CD4-positive, alpha-beta T cell treated with Interleukin-1 beta for 1 hour (primary cell): ENCODE data around the gene SPSB3.
A peak's percentile ranks its signal among the peaks of the same experiment; 100 is the strongest.

Experiments
- DNase-seq, 2 donors: peaks; one replicate each; pipeline ENCODE4 v3.0.0-alpha.2; 2020 to 2022

SPSB3 gene

DNA sequence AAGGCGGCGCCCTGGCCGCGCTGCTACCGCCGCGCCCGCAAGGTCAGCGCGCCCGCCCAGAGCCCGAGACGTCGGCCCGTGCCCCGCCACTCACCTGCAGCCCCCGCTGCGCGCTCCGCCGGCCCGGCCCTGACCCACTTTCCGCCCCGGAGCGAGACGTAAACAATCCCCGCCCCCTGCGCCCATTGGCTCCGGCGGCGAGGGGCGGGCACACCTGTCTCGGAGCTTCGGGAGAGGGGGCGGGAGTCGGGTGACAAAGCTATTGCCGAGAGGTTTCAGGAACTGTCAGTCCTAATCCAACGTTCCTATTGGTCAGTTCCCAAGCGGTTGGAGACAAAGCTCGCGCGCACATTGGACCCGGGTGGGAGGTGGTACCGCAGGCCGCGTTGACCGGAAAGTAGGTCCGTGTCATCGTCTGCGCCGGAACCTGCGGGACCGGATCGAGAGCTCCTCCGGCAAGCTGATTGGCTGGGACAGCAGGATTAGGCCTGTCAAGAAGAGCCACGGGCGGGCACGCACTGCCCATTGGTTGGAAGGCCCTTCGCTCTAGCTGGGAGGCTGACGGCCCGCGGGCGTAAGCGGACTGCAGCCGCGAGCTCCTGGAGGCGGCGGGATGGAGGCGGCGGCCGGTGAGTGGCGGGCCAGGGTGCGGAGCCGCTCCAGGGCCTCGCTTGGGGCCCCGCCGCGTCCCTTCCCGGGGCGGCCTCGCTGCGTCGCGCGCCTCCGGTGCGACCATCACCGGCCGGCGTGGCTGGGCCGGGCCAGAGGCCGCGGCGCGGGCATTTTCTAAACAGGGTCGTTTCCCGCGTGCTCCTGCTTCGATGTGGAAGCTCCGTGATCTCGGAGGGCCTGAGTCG, at the start of gene SPSB3, which contains the start of gene NUBP2:
Gene SPSB3 (minus strand): TSS at position 164 of the 857 bp plus-strand sequence. CDS start 1,088 bp downstream, outside the sequence.
Gene NUBP2 (plus strand): TSS at position 553 of the 857 bp plus-strand sequence. CDS start 61 bp downstream, at position 614.
- DNase-seq: peak; percentile 99 to 100

DNA sequence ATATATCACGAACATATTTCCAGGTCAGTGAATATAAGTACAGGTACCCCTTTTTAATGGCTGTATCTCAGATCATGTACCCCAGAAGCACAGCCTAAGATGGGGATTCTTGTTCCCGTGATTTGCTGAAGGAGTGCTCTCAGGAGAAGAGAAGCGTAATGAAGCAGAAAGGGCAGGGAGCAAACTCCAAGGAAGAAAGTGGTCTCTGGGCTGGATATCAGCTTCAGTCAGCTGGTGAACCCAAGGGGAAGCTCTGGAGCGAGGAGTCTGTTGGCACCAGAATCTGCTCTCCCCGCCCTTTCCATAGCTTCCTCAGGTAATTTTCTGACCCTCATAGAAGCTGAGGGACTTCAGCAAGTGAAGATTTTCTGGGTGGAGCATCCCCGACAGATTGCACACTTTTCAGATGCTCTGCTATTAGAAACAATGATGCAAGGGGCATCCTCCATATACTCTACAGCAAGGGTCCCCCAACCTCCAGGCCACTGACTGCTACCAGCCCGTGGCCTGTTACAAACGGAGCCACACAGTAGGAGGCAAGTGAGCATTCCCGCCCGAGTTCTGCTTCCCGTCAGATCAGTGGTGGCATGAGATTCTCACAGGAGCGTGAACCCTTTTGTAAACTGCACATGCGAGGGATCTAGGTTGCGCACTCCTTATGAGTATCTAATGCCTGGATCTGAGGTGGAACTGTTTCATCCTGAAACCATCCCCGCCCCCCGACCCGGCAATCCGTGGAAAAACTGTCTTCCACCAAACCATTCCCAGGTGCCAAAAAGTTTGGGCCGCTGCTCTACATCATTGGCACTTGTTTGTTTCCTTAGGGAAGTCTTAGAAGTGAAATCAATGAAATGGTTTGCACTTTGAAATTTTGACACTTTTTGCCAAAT, 49.1 kb upstream of the SPSB3 start:
- no peak for DNase-seq

DNA sequence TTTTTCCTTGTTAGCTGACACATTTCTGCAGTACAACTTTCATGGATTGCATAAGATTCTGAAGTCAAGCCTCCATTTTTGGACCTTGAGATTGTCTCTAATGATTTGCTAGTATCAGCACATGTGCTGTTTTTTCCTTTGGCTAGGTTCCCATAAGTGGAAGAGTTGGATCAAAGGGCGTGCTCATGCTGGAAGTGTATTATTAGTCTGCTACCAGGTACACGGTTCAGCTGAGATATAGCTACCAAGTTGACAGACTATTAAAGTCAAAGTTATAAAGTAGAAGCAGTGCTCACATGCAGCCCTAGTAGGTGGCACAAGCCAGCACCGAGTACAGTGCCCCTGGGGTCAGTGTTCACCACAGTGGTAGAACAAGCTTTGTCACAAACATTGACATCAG, 47.8 kb upstream of the SPSB3 start:
- DNase-seq: no peak

- DNase-seq: no peak
These were observed 46.5 kb upstream of the SPSB3 start for GRCh38 chr16:1828645-1829410.

- peak; percentile 90 to 93 for DNase-seq
These were observed 44.6 kb upstream of the SPSB3 start, which contains the start of the genes FAHD1 and HAGH for GRCh38 chr16:1826691-1827573. Gene FAHD1, plus strand, starts transcription at chr16:1827206. Its CDS starts 33 bp downstream, at chr16:1827239. Gene HAGH, minus strand, starts transcription at chr16:1826825. Its CDS starts 38 bp downstream, at chr16:1826787.

DNA sequence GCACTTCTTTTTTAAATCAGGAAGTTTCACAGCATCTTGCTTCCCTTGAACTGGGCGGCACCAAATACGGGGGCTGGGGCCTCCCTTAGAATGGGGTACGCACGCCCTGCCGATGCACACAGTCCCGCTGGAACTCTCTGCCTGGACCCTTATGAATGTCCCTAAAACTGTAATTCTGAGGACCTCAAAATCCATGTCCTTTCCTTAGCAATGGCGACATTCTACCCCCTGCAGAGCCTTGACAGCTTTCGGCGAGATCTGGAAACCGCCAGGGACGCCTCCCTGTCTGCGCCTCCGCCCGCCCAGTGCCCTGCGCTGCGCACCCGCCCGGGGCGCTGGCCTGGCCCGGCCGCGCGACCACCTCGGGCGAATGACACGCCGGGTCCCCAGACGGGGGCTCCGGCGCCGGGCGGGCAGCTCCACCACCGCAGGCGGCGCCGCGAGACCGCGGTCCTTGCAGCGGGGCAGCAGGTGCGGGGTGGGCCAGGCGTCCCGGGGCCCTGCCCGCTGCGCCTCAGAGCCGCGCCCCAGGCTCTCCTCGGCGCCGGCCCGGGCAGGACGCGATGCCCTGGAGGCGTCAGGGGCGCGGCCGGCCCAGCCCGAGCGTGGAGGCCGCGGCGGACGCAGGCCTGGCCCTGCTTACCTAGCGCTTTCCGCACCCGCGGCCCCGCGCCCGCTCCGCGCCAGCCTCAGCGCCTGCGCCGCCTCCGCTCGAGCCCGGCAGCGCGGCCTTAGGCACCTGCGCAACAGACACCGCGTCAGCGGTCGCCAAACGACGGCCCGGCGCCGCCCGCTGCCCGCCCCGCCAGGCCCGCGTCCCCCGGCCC, 43.7 kb upstream of the SPSB3 start:
- peak; percentile 18 to 76 for DNase-seq

GRCh38 chr16:1825381-1825863, 43.1 kb upstream of the SPSB3 start:
- DNase-seq: no peak

DNA sequence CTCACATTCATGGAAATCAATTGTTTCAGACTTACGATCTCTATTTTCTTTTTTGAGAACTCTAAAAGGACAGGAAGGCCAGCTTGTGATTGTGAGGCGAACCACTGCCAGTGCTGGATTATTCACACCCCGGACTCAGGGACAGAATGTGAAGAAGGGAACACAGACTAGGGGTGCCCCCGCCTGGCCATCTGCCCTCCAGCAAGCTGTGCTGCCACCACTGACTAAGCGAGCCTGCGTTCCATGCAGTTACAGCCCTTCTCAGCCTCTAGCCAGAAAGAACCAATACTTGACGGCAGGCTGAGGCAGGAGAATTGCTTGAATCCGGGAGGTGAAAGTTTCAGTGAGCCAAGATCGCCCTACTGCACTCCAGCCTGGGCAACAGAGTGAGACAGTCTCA, 41.5 kb upstream of the SPSB3 start:
- peak in 1 of 2 donors; percentile 2 for DNase-seq

DNA sequence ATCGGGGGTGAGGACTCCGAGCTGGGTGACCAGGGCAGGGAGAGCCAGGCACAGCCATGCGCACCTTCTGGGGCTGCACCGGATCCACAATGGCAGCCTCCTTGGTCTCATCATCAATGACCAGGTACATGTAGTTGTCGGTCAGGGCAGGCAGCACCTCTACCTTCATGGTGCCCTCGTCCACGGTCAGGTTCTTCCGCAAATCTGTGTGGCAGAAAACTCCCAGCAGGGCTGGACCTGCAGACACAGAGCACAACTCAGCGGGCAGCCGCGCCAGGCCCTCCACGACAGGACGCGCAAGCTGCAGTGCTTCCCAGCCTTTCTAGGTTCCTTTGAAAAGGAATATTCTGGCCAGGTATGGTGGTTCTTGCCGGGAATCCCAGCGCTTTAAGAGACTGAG, 40.4 kb upstream of the SPSB3 start:
- no peak for DNase-seq

- no peak for DNase-seq
These were observed 39.7 kb upstream of the SPSB3 start for GRCh38 chr16:1821861-1822611.

DNA sequence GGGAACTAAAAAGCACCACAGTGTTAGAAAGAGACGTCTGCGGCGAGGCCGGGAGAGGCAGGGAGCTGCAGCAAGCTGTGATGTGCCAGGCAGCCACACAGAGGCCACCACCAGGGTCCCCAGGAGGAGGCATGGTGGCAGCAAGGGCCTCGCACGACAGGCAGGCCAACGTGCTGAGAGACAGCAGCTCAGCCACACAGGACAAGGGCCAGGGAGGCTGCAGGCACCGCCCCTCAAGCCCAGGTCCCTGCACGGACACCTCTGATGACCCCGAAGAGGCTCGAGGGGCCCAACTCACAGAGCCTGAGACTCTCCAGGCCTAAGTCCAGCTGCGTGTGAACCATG, 38.5 kb upstream of the SPSB3 start:
- DNase-seq: no peak

DNA sequence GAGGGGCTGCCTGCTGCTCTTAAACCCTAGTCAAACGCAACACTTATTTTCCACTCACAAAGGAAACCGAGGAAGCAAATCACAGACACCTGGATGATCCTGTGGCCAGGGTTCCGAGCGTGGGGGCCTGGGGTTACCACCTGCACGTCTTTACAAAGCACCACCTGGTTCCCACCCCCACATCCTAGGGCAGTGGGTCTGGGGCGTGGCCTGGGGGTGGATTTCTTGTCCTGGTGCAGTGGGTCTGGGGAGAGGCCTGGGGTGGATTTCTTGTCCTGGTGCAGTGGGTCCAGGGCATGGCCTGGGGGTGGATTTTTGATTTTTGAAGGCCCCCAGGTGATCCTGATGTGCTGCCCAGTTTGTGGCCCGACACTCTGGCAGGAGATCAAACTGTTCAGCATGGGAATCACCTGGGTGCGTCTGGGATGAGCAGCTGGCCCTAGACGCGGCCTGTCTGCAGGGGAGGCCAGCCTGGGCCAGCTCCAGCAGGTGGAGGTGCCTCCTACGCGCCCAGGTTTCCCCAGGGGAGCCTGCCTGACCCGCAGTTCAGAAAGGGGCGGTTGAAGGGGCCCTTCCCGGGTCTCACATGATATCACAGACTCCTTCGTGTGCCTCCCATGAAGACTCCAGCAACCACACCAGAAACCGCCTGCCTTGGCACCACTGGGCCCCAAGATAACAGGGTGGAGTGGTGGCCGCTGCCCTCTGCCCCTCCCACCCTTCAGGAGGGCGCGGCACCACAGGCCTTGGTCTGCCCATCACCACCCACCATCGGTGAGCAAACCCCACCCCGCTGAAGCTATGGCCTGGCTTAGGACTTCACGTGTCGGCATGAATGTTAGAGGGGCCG, 38.0 kb upstream of the SPSB3 start:
- DNase-seq: no peak

DNA sequence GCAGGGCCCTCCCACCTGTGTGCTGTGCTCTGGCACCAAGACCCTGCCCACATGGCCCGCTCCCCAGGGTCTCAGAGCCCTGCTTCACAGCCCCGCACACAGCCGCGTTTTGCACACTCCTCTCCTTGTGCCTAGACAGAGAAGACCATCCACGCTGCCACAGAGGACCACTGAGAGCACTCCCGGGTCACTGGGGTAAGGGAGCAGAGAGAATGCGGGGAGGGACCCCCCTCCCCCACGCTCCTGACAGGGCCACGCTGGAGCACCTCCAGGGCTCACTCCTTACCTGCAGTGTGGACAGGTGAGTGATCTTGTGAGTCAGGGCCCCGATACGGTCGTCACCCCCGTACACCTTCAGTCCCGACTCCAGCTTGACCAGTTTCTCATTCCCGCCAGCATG, 37.2 kb upstream of the SPSB3 start:
- DNase-seq: no peak

- no peak for DNase-seq
These were observed 36.6 kb upstream of the SPSB3 start for GRCh38 chr16:1818873-1819525.

DNA sequence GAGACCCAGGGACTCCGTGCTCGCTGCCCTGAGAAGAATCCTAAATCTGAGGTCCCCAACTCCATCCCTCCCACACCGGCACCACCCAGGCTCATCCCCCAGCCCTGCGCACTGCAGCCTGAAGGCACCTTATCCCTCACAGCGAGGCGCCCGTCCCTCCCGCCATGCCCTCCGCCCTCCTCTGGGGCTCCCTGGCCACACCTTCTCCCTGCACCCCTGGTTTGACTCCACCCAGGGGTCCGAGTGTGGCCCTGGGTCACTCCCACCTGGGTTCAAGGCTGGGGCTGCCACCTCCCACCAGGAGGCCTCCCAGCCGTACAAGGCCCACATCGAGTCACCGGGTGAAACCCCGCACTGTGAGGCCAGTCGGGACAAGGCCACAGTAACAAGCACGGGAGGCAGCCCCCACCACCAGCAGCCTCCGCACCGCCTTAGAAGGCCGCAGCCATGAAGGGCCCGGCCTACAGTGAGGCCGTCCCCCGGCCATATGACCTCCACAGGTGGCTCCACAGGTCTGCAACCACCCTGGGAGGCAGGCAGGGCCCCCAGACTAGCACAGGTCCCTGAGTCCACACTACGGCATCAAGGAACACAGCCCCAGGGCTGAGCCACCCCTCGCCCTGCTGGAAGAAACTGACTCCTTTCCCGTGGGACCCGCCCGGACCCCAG, 36.0 kb upstream of the SPSB3 start:
- no peak for DNase-seq

DNA sequence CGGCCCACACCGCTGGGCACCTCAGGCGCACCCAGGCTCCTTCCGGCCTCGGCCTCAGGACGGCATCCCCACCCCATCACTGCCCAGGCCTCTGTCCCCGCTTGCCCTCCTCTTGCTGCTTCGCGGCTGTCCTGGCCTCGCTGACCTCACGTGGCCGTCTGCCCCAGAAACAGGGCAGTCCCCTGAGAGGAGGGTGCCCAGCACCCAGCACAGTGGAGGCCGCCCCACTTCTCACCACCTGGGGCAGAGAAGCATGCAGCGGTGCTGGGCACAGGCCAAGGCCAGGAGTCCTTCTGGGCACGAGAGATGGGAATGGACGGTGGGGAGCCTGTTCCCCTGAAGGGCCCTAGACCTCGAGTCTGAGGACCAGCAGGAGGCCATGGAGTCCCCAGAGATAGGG, 35.3 kb upstream of the SPSB3 start:
- no peak for DNase-seq

- DNase-seq: no peak
These were observed 34.9 kb upstream of the SPSB3 start for GRCh38 chr16:1817276-1817589.
